ENCODE results near the gene ENTHD1. TPM values are rescaled to one million over a fixed set of nuclear protein-coding genes. Genes with fewer than 3 reads are reported as not detected.
"Not testable (repeated sequence)": the region's sequence is repeated elsewhere in the genome, so short reads cannot be mapped to it uniquely, and the experiment has no call there.

The ENTHD1 gene
- total RNA-seq, 1 donor from 2014 or later = not detected

DNA sequence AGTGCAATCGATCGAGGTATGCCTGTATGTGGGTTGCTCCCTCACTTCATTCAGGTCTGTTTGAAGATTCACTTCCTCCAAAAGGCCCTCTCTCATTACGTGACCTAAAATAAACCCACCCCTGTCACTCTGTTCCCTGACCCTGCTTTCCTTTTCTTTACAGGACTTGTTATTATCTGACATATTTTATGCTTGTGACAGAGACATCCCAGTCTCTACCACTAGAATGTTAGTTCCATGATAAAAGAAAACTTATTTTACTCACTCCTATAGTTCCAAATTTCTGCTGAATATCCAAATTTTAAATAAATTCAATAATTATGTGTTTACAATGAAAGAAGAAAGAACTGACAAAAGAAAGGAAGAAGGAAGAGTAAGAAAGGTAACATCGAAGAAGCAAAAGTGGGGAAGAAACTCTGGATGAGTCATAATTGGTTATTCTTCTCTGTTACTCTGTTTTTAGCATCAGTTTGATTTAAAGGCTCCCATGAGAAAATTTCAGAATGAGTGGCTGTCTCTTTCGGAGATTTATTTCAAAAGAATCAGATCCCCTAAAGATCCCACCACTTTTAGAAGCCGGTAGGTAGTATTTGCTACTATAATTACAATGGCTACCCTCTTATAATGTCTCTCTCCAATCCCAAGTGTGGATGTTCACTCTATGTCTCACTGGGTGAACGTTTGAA lies 33.5 kb downstream of the ENTHD1 start:
- intact Hi-C loops (cut with DNase I) = no loop called here

DNA sequence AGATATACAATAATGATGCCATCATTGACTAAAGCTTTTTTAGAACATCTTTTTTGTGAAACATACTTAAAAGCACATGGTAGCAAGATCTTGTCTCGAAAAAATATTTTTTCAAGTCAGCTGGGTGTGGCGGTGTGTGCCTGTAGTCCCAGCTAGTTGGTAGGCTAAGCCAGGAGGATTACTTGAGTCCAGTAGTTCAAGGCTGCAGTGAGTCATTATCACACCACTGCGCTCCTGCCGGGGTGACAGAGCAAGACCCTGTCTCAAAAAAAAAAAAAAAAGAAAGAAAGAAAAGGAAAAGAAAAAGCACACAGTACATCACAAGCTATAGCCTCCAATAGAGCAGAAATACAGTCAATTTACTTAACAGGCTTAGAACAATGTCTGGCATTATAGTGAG lies 37.0 kb downstream of the ENTHD1 start:
- DNase-seq (ENCODE audit: low spot score) = no peak

More for the DNA sequence above, 33.5 kb downstream of the ENTHD1 start:
- DNase-seq (ENCODE audit: low spot score) = no peak

DNA sequence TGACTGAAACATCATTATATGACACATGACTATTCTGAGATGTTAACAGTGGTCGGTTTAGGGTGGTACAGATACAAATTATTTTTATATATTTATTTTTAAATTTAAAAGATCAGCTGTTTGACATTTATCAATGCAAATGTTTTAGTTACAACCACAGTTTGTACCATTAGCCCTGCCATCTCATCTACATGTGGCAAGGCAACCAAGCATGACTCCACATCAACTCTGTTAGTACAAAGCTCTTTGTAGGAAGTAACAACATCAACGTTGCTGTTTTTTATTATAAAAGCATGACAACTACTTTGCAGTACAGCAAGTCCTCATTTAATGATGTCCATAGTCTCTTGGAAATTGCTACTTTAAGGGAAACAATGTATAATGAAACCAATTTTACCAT lies 40.8 kb downstream of the ENTHD1 start:
- intact Hi-C loops (cut with DNase I) = no loop called here
- DNase-seq (ENCODE audit: low spot score) = no peak

More for the DNA sequence above, 37.0 kb downstream of the ENTHD1 start:
- intact Hi-C loops (cut with DNase I) = no loop called here

DNA sequence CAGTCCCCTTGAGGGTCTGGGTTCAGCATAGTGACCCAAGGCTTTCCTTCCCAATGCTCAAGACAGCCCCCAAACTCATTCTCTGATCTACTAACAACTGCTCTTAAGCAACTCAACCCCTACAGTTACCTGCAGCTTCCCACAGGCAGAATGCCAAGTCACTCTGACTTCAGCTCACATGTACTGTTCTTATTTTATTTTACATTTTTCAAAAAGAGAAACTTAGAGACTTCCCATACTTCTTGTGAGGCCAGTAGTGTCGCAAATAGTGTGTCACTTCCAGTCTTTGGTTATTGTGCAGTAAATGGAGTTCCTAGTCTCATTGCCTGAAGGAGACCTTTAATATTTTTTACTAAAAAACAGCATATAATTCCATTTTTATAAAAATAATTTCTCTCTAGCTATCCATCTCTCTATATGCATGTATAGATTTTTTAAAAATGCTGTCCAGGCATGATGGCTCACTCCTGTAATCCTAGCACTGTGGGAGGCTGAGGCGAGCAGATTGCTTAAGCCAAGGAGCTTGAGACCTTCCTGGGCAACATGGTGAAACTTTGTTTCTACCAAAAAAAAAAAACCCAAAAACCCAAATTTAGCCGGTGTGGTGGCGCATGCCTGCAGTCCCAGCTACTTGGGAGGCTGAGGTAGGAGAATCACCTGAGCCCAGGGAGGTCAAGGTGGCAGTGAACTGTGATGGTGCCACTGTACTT lies 41.8 kb downstream of the ENTHD1 start:
- DNase-seq (ENCODE audit: low spot score) = no peak
- intact Hi-C loops (cut with DNase I) = no loop called here

DNA sequence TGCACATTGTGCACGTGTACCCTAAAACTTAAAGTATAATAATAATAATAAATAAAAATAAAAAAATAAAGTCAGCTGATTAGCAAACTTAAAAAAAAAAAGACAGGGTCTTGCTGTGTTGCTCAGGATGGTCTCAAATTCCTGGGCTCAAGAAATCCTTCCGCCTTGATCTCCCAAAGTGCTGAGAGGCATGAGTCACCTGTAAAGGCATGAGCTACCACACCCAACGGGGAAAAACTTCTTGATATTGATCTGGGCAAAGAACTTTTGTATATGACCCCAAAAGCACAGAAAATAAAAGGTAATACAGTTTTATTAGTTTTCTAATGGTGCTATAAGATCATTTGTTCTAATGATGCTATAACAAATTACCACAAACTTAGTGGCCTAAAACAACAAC lies 46.1 kb downstream of the ENTHD1 start:
- intact Hi-C loops (cut with DNase I) = no loop called here
- DNase-seq (ENCODE audit: low spot score) = no peak

GRCh38 chr22:39846539-39846938 lies 47.0 kb downstream of the ENTHD1 start:
- intact Hi-C loops (cut with DNase I); DNase-seq (ENCODE audit: low spot score): not testable (repeated sequence)

GRCh38 chr22:39845529-39845928 lies 48.0 kb downstream of the ENTHD1 start:
- intact Hi-C loops (cut with DNase I) = no loop called here
- DNase-seq (ENCODE audit: low spot score) = no peak

- no peak for DNase-seq (ENCODE audit: low spot score)
- intact Hi-C loops (cut with DNase I) = no loop called here
Measured at GRCh38 chr22:39839917-39840510, 53.5 kb downstream of the ENTHD1 start.

- intact Hi-C loops (cut with DNase I) = no loop called here
Measured at GRCh38 chr22:39839204-39839603, 54.4 kb downstream of the ENTHD1 start.

DNA sequence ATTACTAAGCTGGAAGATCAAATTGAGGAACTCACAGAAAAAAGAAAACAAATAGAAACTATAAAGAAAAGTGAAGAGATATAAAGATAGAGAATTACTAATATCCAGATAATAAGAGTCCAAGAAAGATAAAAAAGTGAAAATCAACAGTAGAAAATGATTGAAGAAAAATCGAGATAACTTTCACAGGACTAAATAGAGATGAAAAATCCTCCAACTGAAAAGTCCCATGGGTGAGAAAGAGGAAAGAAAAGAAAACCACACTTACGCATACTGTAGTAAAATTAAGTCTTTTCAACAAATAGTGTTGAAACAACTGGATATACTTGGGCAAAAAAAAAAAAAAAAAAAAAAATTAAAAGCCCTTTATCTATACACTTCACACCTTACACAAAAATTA lies 60.0 kb downstream of the ENTHD1 start:
- intact Hi-C loops (cut with DNase I) = no loop called here
- DNase-seq (ENCODE audit: low spot score) = no peak

More at GRCh38 chr22:39839204-39839603, 54.4 kb downstream of the ENTHD1 start:
- DNase-seq (ENCODE audit: low spot score) = no peak

- intact Hi-C loops (cut with DNase I) = no loop called here
- DNase-seq (ENCODE audit: low spot score) = no peak
Measured at GRCh38 chr22:39833093-39833492, 60.5 kb downstream of the ENTHD1 start.

DNA sequence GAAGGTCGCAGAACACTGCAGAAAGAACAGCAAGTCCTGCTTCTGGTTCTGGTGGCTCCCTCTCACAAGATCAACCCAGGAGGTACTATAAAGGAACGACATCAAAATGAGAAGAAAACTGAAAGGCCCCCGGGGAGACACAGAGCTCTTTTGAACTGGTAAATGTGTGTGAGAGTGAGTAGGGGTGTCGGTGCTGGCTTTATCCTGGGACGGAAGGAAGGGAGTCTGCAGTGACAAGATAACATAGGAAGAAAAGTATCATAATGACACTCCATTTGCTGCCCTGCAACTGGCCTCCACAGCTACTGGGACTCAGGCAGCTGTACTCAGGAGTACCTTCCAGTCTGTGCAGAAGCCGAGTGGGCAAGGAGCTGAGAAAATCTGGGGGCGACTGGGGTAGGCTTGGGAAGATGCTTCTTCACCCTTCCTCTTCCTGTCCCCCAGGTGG lies 60.9 kb downstream of the ENTHD1 start:
- DNase-seq (ENCODE audit: low spot score) = no peak
- intact Hi-C loops (cut with DNase I) = no loop called here

DNA sequence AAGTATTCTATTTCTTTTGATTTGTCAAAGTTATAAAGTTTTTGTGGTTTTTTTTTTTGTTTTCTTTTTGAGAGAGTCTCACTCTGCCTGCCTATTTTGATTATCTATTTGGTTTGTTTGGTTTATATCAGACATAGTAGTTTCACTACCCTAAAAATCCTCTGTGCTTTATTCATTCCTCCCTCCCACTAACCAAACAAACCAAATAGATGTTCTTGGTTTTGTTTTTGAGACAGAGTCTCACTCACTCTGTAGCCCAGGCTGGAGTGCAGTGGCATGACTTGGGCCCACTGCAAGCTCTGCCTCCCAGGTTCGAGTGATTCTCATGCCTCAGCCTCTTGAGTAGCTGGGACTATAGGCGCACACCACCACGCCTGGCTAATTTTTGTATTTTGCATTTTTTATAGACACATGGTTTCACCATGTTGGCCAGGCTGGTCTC lies 67.9 kb downstream of the ENTHD1 start:
- DNase-seq (ENCODE audit: low spot score) = no peak
- intact Hi-C loops (cut with DNase I) = no loop called here

DNA sequence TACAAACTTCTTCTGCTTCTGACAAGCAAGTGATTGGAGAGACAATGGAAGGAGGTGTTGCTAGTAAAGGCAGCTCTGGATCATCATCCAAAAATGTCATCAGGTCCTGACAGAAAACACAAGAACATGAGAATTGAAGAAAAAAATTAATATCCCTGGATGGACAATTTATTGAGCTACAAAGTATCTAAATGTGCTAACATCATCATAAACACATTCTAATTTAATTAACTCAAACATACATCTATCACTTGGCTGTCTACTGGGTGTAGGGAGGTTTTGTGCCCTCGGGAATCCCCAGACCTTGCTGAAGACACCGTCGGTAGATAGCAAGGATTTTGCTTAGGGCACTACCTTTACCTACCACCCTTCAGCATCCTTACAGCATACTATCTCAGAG lies 72.6 kb downstream of the ENTHD1 start:
- intact Hi-C loops (cut with DNase I) = no loop called here
- DNase-seq (ENCODE audit: low spot score) = no peak

DNA sequence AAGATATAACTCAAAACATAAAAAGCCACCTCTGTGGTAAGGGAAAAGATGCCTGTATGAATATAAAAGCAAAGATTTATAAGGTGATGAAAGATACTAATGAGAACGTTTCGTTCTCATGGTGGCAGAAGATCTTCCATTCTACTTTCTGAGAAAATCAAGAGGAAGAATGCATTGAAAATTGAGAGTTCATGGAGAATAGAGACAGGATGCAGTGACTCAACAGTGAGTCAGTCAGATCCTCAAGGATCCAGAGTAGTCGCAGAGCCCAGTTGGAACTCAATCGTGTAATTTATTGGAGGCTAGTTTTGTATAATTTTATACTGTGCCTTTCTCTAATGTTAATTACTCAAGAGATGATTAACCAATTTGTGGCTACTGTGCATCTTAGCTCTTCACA lies 73.3 kb downstream of the ENTHD1 start:
- intact Hi-C loops (cut with DNase I) = no loop called here
- no peak for DNase-seq (ENCODE audit: low spot score)

- no peak for DNase-seq (ENCODE audit: low spot score)
- intact Hi-C loops (cut with DNase I) = no loop called here
Measured at GRCh38 chr22:39819429-39819828, 74.1 kb downstream of the ENTHD1 start.

GRCh38 chr22:39818094-39818493 lies 75.5 kb downstream of the ENTHD1 start:
- intact Hi-C loops (cut with DNase I) = no loop called here
- no peak for DNase-seq (ENCODE audit: low spot score)

- intact Hi-C loops (cut with DNase I) = no loop called here
- DNase-seq (ENCODE audit: low spot score) = no peak
Measured at GRCh38 chr22:39815932-39816331, 77.6 kb downstream of the ENTHD1 start.

DNA sequence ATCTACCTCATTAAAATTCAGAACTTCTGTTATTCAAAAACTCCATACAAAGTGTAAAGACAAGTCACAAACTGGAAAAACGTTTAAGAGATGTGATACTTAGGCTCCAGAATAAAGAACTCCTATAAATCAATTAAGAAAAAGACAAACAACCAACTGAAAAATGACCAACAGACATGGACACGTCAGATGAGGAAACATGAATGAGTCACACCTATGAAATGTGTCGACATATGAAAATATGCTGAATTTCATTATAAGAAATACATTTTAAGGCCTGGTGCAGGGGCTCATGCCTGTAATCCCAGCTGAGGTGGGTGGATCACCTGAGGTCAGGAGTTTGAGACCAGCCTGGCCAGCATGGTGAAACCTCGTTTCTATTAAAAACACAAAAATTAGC lies 78.7 kb downstream of the ENTHD1 start:
- intact Hi-C loops (cut with DNase I) = no loop called here
- DNase-seq (ENCODE audit: low spot score) = no peak

- no peak for DNase-seq (ENCODE audit: low spot score)
- intact Hi-C loops (cut with DNase I) = no loop called here
Measured at GRCh38 chr22:39809772-39810557, 83.6 kb downstream of the ENTHD1 start.
